Measurements from ENCODE around the gene FKBP6. TPM values are rescaled to one million over a fixed set of nuclear protein-coding genes. Genes with fewer than 3 reads are reported as not detected.
"Not testable (repeated sequence)": the region's sequence is repeated elsewhere in the genome, so short reads cannot be mapped to it uniquely, and the experiment has no call there.

Gene FKBP6
- total RNA-seq, 1 experiment from 2014 or later: not detected

DNA sequence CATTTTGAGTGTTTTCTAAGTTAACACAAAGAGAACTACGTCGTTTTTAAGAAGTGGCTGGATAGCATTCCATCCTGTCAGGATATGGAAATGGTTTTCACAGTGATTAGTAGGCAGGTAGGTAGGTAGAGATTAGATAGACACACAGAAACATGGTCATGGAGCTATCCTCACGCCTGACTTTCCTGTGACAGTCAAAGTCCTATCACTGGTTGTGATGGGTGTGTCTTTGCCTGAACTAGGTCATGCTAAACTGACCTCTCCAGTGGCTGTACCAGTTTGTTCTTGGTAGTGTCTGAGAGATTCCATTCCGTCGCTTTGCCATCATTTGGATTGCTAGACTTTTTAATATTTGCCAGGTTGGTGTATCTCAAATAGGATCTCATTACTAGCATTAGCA, 28.2 kb downstream of the FKBP6 start:
- no peak for DNase-seq (ENCODE audit: low read depth)

DNA sequence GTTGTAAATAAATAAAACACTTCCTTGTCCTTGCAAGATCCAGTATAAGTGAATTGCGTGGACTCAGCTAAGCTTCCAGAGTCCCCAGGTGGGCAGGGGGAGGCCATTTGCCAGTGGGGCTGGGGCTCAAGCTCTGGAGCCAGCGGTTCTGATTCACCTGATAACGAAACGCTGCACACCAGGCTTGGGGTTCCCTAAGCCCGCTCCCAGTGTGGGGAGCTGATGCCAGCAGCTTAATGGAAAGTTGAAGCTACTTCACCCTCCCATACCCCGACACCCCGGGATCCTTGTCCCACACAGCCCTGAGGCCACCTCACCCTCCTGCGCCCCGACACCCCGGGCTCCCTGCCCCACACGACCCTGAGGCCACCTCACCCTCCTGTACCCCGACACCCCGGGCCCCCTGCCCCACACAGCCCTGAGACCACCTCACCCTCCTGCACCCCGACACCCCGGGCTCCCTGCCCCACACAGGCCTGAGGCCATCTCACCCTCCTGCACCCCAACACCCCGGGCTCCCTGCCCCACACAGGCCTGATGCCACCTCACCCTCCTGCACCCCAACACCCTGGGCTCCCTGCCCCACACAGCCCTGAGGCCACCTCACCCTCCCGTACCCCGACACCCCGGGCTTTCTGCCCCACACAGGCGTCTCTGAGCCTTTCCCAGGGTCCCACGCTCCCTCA, 30.8 kb downstream of the FKBP6 start:
- DNase-seq (ENCODE audit: low read depth): no peak

DNA sequence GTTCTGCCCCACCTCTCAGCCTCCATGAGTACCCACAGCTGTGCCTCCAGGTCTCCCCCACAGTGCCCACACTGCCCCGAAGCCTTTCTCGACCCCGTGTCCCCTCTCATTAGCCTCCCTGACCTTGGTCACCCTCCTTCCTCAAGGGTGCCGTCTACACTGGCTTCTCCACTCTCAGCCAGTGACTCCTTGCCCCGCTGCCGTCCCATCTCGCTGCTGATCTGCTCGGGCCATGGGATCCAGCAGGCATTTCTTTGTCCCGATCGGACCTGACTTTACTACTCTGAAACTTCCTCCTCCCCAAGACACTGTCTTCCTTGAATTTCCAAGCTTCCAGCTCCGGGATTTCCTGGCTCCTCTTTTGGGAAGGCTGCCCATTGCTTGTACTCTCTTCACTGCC, 31.3 kb downstream of the FKBP6 start:
- no peak for DNase-seq (ENCODE audit: low read depth)

DNA sequence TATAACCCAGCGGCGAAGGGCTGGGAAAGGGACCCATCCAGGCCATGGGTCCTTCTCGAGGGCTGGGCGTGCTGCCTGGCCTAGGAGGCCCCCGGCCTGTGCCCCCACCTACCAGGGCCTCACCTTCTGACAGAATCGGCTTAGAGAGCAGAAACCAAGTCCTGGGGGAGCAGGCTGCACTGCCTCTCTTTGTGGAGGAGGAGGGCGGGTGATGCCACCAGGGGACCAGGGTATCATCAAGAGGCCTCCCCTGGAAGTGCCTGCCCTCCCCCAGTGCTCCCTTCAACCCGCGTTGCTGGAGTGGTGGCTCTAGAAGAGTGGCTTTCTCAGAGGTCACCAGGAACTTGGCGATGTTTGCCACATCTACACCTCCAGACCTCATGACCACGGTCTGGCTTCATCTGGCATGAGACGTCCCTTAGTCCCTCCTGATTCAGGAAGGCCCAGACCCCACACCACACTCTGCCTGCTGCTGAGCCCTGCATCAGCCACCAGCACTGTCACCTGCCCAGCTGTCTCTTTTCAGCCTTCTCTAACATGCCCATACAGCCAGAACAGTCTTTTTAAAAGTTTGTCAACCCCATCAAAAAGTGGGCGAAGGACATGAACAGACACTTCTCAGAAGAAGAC, 31.9 kb downstream of the FKBP6 start:
- DNase-seq (ENCODE audit: low read depth): no peak

DNA sequence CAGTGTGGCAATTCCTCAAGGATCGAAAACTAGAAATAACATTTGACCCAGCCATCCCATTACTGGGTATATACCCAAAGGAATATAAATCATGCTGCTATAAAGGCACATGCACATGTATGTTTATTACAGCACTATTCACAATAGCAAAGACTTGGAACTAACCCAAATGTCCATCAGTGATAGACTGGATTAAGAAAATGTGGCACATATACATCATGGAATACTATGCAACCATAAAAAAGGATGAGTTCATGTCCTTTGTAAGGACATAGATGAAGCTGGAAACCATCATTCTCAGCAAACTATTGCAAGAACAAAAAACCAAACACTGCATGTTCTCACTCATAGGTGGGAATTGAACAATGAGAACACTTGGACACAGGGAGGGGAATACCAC, 32.6 kb downstream of the FKBP6 start:
- DNase-seq (ENCODE audit: low read depth): not testable (repeated sequence)

DNA sequence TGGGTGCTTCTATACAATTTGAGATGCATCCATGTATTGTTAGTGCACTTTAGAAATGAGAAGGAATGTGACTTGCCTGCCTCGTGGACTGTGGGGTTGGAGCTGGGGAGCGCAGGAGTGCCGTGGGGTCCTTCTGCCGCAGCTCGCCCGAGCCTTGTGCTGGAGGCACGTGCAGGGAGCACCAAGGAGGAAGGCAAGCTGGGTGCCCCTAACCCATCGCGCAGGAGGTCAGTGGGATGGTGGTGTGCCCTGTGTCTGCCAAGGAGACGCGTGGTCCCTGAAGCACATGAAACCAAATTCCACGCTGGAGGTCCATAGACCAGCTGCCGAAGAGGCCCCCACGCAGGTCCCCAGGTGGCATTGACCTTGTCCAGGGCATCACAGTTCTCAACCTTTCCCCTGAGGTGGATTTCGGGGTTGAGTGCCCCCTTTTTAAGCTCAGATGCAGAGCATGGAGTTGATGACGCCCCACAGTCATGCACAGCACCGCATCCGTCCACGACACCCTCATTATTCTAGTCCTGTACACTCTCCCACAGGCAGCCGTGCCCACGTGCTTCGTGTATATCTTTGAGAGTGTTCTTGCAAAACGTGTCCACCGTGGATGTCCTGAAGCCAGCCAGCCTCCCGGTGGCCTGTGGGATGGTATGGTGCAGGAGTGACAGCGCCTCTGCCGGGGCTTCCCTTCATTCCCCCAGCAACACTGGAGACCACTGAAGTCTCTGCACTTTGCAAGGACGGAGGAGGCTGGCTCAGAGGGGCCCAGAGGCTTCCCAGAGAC, 35.5 kb downstream of the FKBP6 start:
- no peak for DNase-seq (ENCODE audit: low read depth)

DNA sequence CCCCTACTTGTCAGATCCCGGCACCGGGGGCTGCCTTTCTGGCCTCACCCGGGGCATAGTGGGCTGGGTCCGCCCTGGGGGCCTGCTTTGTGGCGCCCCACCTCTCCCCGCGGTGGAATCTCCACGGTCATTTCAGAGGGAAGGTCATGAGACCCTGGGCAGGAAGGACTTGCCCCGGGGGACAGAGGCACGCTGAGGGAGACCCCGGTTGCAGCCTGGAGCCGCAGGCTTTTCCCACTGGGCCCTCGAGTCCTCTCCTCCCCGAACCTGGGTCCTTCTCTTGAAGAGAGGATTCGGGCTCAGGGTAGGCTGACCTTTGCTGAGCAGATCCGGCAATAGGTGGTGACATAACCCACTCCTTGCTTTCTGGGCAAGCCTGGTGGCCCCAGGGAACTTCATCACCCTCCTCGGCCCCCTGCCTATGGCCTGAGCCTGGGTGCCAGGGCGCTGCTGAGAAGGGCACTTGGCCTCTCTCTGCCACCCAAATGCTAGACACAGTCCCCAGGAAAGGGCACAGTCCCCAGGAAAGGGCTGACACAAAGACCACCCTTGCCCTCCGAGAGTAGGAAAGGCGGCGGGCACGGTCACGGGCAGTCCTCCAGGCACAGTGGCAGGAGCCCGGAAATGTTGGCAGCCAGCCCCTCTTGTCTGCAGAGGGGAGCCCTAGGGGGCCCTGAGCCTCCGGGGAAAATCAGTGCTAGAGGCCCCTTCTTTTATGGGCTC, 36.2 kb downstream of the FKBP6 start:
- no peak for DNase-seq (ENCODE audit: low read depth)

DNA sequence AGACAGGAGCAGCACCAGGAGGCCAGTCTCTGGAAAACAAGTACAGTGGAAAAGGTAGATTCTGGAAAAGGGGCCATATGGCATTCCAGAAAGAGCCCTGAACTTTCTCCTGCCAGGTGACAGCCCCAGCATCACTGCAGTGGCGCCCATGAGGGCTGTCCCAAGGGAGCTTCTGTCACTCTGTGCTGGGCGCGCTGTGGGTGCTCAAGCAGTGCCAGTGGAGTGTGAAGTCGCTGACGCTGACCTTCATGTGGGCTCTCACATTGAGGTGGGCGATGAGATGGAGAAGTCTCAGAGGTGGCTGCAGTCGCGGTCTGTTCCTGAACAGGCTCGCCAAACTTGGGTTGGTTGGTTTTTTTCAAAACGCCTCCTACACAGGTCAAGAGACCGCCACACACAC, 38.2 kb downstream of the FKBP6 start:
- no peak for DNase-seq (ENCODE audit: low read depth)

DNA sequence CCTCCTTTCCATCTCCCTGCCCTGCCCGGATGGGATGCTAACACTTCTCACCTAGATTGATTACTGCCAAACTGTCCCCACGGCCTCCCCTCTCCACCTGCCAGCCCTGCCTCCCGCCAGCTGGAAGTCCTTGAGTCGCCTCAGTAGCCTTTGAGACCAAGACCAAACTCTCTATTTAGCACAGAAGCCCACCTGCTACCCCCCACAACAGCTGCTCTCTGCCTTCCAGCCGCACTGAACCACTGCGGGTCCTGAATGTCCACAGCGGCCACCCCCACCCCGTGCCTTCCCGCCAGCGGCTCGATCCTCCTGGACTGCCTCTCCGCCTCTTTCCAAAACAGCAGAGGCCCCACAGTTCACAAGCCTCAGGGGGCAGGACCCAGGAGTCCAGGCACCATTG, 39.0 kb downstream of the FKBP6 start:
- no peak for DNase-seq (ENCODE audit: low read depth)

DNA sequence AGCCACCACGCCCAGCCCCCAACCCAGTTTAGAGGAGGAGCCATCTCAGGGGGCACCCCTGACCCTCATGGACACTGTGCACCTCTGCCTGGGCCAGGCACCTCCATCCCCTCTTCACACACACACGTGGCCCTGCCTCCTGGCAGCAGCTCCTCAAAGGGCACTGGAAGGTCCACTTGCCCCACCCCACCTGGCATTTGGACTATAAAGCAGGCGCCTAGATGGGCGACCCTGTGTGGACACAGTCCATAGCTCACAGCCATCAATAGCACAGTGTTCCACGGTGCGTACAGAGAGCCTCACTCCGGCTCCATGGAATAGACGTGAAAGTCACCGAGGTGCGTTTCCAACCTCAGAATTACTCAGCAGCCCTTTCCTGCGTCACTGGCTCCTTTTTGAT, 41.0 kb downstream of the FKBP6 start:
- DNase-seq (ENCODE audit: low read depth): no peak

DNA sequence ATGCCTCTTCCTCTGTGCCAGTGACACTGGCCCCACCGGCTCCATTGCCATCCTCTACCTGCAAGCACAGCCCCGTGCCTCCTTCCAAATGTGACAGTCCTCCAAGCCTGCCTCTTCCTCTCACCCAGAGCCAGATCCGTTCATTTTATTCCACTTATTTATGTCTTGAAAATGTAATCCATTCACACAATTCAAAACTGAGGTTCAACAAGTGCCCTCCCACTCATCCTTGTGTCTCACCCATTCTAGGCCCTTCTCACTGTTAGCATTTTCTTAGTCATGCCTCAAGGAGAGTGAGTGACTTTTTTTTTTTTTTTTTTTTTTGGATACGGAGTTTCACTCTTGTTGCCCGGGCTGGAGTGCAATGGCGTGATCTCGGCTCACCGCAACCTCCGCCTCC, 41.7 kb downstream of the FKBP6 start:
- no peak for DNase-seq (ENCODE audit: low read depth)

DNA sequence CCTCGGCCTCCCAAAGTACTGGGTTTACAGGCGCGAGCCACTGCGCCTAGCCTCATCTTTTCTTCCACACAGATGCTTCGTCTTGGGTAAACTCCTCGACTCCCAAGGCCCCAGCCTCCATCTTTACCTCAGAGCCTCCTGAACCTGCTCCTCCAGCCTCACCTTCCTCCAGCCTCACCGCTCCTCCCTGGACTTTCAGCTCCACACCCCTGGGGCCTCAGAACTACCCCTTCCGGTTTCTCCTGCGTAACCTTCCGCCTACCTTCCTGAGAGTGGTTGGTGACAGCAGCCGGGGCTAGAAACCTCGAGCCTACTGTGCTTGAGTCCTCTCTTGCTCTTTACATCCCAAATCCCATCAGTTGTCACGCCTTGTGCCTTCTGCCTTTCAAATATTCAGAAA, 45.8 kb downstream of the FKBP6 start:
- DNase-seq (ENCODE audit: low read depth): no peak

DNA sequence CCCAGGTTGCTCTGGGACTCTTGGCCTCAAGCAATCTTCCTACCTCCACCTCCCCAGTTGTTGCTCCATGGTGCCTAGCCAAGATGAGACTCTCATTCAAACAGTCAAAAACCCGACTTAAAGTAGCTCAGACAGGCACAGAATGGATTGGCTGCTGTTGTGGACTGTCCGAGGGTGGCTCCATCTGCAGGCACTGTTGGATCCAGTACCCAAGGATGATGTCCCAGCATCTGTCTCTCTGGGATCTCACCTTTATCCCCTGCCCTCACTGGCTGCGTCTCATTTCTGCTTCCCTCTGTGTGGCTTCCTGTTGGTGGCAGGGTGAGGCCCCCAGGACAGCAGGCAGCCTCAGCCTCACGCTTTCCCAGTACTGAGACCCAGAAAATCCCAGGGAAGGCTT, 48.3 kb downstream of the FKBP6 start:
- not testable (repeated sequence) for DNase-seq (ENCODE audit: low read depth)

DNA sequence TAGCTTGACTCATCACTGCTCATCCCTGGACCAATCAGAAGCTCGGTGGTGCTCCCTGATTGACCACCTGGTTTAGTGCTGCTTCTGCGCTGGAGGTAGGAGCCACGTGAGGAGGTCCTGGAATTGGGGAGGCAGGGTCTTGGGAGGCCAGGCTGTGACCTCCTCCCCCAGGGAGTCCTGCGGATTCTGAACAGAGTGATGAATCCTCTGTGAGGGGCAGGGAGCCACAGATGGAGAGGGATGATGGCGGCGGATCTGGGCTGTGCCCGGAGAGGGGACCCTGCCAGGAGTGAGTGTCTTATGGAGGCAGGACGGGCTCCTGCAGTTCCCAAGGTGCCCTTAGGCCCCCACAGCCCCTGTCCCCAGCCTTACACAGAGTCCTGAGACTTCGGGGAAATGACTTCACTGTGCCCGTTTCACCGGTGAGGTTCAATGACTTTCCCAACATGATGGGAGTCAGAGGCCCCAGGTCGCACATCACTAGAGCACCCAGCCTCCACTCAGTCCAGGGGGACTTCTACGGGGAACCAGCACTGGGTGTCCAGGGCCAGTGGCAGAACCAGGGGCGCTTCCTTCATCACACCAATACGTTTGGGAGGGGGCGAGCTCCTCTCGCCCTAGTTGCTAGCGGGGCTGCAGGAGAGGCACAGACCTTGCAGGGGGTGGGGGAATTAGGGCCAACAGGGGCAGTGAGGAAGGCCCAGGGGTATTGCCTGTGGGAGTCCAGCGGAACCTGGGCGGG, 48.9 kb downstream of the FKBP6 start:
- DNase-seq (ENCODE audit: low read depth): no peak

DNA sequence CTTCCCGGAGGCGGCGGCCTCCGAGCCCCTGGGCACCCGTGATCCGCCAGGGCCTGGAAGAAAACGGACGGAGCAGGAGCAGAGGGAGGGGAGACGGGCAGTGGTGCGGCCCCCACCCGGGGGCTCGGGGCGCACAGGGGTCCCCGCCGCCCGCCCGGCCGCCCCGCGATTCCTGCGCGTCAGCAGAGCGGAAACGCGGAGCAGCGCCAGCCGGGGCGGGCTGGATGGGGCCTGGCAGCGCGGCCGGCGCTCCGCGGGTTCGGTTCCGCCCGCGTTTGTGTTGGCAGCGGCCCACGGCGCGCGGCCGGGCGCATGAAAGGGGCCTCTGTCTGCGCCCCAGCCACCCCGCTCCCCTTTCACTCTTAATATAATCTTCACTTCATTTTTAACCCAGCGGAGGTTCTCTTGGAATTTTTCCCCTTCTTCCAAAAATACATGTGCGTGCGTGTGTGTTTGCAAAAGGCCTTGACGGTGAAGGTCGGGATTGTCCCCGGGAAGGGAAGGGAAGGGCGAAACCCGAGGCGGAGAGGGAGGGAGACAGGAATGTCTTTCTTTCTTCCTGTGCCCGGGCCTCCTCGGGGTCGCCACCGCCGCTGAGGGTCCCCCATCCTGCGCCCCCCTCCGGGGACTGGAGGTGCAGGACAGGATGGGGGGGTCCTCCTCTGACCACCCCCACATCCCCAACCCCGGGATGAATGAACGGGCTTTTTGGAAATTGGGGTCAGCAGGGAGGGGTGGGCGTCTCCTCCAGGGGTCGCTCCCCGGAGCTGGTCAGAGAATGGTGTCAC, 49.6 kb downstream of the FKBP6 start:
- not testable (repeated sequence) for DNase-seq (ENCODE audit: low read depth)

DNA sequence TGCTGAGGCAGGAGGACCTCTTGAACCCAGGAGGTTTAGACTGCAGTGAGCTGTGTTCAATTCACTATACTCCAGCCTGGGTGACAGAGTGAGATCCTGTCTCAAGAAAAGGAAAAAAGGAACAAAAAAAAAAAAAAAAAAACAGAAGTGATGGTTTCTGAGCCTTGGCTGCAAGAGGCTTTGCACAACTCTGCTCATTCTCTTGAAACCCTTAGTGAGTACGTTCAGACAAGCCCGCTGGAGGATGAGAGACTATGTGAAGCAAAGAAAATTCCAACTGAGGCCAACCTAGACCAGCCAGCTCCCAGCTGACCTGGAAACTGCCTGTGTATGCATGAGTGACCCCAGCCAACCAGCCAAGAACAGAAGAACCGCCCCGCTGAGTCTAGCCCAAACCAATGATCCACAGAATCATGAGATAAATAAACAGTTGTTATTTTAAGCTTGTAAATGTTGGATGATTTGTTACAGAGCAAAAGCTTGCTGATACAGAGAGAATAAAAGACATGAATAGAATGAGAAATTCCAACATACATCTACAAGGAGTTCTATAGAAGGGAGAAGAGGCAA, 55.1 kb downstream of the FKBP6 start:
- no peak for DNase-seq (ENCODE audit: low read depth)

DNA sequence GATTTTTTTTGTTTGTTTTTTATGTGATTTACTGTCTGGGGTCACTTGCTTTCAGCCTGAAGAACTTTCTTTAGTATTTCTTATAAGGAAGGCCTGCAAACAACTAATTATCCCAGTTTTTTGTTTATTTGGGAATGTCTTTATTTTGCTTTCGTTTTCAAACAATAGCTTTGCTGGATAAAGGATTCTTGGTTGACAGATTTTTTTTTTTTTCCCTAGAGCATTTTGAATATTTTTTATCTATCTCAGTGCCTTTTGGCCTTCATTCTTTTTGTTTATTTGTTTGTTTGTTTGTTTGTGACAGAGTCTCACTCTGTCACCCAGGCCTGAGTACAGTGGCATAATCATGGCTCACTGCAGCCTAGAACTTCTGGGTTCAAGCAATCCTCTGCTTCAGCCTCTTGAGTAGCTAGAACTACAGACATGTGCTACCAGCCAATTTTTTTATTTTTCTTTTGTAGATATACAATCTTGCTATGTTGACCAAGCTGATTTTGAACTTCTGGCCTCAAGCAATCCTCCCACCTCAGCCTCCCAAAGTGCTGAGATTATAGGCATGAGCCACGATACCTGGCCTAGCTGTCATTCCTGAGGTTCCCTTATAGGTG, 59.4 kb downstream of the FKBP6 start:
- DNase-seq (ENCODE audit: low read depth): peak; percentile 20

DNA sequence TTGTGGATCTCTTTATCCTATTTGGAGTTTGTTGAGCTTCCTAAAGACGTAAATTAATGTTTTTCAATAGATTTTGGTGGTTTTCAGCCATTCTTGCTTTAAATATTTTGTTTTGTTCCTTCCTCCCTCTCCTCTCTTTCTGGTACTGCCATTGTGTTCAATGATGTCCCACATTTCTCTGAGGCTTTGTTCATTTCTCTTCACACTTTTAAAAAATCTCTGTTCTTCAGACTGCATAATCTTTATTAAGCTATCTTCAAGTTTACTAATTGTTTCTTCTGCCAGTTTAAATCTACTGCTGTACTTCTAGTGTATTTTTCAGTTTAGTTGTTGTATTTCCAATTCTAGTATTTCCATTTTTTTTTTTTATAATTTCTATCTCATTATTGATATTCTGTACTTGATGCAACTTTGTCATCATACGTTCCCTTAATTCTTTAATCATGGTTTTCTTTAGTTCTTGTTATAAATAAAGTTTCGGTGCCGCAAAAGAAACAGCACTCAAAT, 60.0 kb downstream of the FKBP6 start:
- no peak for DNase-seq (ENCODE audit: low read depth)

DNA sequence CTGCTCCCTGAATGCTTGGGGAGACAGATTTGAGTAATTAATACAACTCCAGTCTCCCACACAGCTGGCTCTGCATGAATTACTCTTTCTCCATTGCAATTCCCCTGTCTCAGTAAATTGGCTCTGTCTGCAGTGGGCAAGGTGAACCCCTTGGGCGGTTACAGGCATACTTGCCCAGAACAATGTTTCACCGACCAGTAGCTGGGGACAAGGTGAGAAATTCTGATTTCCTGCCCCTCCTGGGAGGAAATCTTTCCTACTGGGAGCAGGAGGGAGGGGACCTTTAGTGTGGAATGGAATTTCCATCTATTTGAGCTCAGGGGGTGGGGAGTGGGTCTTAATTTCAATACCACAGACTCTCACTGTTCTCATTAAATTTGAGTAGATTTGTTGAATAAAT, 63.4 kb downstream of the FKBP6 start:
- no peak for DNase-seq (ENCODE audit: low read depth)

DNA sequence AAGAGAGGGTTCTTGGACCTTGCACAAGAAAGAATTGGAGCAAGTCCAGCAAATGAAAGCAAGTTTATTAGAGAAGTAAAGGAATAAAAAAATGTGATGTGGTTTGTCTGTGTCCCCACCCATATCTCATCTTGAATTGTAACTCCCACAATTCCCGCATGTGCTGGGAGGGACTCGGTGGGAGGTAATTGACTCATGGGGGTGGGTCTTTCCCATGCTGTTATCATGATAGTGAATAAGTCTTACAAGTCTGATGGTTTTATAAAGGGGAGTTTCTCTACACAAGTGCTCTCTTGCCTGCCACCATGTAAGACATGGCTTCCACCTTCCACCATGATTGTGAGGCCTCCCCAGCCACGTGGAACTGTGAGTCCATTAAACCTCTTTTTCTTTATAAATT, 66.5 kb downstream of the FKBP6 start:
- no peak for DNase-seq (ENCODE audit: low read depth)
